ENCODE results near the gene TMC3. TPM values are rescaled to one million over a fixed set of nuclear protein-coding genes. Genes with fewer than 3 reads are reported as not detected.

The TMC3 gene
- total RNA-seq, 1 donor from 2014 or later = not detected

DNA sequence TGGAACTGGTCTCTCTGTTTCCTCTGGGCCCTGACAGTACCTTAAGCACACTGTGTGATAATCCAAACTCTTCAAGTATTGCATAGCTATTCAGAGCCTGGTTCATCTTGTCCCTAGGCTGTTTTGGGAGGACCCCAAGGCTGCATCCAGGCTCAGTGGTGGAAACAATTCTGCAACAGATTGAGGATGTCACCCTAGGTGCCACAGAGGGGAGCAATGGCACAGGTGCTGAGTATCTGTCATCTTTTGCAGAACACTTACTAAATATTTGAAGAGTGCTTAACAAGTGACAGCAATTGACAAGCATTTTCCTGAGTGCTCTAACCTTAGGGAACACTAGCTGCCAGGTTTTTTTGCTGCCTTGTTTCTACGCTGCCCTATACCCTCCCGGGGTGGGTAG lies 77.8 kb downstream of the TMC3 start:
- Mint-ChIP-seq H3K36me3 (ENCODE audit: low read depth) (peaks cover 39% of the 10 kb centered on the region), H3K4me3 (peak overlapping the region; percentile 97), H3K4me1 (ENCODE audit: low read depth) (peaks cover 95% of the 10 kb centered on the region), H3K27me3 (ENCODE audit: insufficient read depth) (no peaks in the 10 kb centered on the region), H3K27ac (peak overlapping the region; percentile 94), H3K9me3 (no peaks in the 10 kb centered on the region)
- no peak for DNase-seq (ENCODE audit: low spot score)
- intact Hi-C loops (cut with micrococcal nuclease) = loop anchor here (1.0 to 10.0 kb wide), 4 partner anchors 21 to 1249 kb away; partner anchors contain the start of genes RPS17 and STARD5

DNA sequence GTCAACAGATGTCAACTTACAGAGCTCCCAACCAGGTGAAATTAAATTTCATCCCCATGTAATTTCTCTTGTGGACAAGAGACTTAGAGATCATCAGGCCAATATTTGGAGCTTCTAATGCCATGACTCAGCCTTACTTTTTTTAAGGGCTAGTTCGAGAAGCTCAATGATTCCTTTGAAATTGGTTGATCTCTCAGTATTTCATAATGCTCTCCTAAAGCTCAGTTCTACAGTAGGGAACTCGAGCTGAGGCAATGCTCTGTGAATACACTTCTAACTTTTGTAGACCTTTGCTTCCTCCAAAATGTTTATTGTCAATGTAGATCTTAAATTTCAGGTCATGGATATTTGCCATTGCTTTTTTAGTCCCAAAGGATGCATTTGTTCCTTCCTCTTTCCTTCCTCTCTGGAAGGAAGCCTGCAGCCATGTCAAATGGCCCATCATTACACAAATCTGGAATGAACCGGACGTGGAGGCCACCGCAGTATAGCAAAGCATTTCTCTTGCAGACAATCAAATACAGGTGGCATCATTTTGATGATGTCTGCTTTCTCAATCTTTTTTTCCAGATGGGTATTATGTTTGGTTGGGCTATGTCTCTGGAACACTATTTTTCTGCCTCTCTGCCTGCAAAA lies 78.4 kb downstream of the TMC3 start:
- no peaks in the 10 kb centered on the region for H3K9me3 Mint-ChIP-seq
- H3K36me3 Mint-ChIP-seq (ENCODE audit: low read depth) = peaks cover 33% of the 10 kb centered on the region
- no peaks in the 10 kb centered on the region for H3K27me3 Mint-ChIP-seq (ENCODE audit: insufficient read depth)
- intact Hi-C loops (cut with micrococcal nuclease) = loop anchor here (1.0 to 10.0 kb wide), 6 partner anchors 20 to 1325 kb away; partner anchors contain the start of genes BCL2A1, RPS17, STARD5 and TLNRD1
- H3K4me1 Mint-ChIP-seq (ENCODE audit: low read depth) = peaks cover 93% of the 10 kb centered on the region
- no peak for DNase-seq (ENCODE audit: low spot score)
- peak overlapping the region; percentile 97 for H3K4me3 Mint-ChIP-seq
- peak overlapping the region; percentile 94 for H3K27ac Mint-ChIP-seq

DNA sequence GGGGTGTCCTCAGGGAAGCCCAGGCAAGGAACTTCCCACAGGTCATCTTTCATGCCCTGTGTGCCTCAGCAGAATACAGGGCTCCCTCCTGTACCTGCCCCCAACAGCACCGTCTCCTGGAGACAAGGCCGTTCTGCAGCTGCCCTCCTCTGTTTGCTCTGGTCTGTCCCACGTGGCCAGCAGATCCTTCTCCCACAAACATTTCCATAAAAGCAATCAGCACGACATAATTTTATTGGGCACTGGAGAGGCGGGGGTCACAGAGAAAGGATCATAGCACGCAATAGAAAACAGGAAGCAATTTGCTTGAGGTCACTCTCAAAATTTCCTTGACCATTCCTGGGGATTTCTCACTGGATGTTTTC lies 79.5 kb downstream of the TMC3 start:
- Mint-ChIP-seq H3K4me3 (peak overlapping the region; percentile 97), H3K27ac (peak overlapping the region; percentile 94), H3K4me1 (ENCODE audit: low read depth) (peaks cover 82% of the 10 kb centered on the region), H3K27me3 (ENCODE audit: insufficient read depth) (no peaks in the 10 kb centered on the region), H3K9me3 (no peaks in the 10 kb centered on the region), H3K36me3 (ENCODE audit: low read depth) (peaks cover 24% of the 10 kb centered on the region)
- intact Hi-C loops (cut with micrococcal nuclease) = loop anchor here (1.0 to 10.0 kb wide), 7 partner anchors 8 to 1518 kb away; partner anchors contain the start of genes BCL2A1, MEX3B, RPS17 and TLNRD1
- DNase-seq (ENCODE audit: low spot score) = no peak

DNA sequence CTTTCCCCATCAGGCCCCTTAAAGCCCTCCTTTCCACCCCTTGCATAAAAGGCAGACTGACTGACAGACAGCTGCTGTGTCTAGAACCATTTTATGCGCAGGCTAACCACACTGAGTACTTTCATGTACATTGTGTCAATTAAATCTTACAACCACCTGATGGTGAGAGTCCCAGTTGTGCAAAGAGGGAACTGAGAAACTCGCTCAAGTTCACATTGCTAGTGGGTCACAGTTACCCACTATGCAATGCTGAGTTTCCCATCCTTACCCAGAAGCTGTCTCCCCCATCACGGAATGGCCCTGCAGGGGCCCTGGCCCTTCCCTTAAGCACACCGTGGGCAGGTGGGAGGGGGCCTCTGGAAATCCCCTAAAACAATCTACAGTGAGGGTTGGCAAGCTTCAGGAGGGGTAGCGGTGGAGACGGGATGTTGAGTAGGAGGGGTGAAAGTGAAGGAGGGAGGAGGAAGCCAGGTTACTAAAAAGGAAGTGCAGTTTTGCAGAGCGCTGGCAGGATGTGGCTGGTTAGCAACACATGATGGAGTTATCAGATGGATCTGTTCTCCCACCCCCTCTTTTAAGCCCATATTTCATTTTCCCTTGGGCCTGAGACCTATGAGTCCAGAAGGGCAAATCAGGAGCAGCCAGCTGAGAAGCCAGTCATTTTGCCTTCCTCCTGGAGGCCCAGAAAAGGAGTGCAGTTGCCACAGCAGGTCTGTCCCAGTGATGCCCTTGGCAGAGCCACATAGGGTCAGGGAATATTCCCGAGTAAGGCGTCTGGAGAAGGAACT lies 80.1 kb downstream of the TMC3 start:
- peaks cover 20% of the 10 kb centered on the region for H3K36me3 Mint-ChIP-seq (ENCODE audit: low read depth)
- H3K4me1 Mint-ChIP-seq (ENCODE audit: low read depth) = peaks cover 76% of the 10 kb centered on the region
- H3K9me3 Mint-ChIP-seq = no peaks in the 10 kb centered on the region
- peak overlapping the region; percentile 94 for H3K27ac Mint-ChIP-seq
- peak overlapping the region; percentile 97 for H3K4me3 Mint-ChIP-seq
- DNase-seq (ENCODE audit: low spot score) = peak; percentile 76
- no peaks in the 10 kb centered on the region for H3K27me3 Mint-ChIP-seq (ENCODE audit: insufficient read depth)
- intact Hi-C loops (cut with micrococcal nuclease) = loop anchor here (1.0 to 10.0 kb wide), 8 partner anchors 8 to 1518 kb away; partner anchors contain the start of genes BCL2A1, MEX3B, RPS17 and TLNRD1

DNA sequence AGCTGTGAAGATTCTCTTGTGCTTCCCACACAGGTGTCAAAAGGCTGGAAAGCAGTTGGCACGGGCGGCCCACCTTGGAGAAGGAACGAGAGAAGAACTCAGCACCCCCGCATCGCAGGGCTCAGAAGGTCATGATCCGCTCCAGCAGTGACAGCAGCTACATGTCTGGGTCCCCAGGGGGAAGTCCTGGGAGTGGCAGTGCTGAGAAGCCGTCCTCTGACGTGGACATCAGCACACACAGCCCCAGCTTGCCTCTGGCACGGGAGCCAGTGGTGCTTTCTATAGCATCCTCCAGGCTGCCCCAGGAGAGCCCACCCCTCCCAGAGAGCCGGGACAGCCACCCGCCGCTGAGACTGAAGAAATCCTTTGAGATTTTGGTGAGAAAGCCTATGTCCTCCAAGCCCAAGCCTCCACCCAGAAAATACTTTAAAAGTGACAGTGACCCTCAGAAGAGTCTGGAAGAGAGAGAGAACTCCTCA lies 81.5 kb downstream of the TMC3 start:
- peaks cover 67% of the 10 kb centered on the region for H3K4me1 Mint-ChIP-seq (ENCODE audit: low read depth)
- peak overlapping the region; percentile 85 for H3K27ac Mint-ChIP-seq
- DNase-seq (ENCODE audit: low spot score) = peak; percentile 53
- intact Hi-C loops (cut with micrococcal nuclease) = loop anchor here (2.0 to 10.0 kb wide), 4 partner anchors 18 to 1520 kb away; partner anchors contain the start of genes MEX3B and RPS17
- H3K9me3 Mint-ChIP-seq = peaks cover 4% of the 10 kb centered on the region
- H3K27me3 Mint-ChIP-seq (ENCODE audit: insufficient read depth) = no peaks in the 10 kb centered on the region
- peaks cover 18% of the 10 kb centered on the region for H3K36me3 Mint-ChIP-seq (ENCODE audit: low read depth)
- peak overlapping the region; percentile 97 for H3K4me3 Mint-ChIP-seq

DNA sequence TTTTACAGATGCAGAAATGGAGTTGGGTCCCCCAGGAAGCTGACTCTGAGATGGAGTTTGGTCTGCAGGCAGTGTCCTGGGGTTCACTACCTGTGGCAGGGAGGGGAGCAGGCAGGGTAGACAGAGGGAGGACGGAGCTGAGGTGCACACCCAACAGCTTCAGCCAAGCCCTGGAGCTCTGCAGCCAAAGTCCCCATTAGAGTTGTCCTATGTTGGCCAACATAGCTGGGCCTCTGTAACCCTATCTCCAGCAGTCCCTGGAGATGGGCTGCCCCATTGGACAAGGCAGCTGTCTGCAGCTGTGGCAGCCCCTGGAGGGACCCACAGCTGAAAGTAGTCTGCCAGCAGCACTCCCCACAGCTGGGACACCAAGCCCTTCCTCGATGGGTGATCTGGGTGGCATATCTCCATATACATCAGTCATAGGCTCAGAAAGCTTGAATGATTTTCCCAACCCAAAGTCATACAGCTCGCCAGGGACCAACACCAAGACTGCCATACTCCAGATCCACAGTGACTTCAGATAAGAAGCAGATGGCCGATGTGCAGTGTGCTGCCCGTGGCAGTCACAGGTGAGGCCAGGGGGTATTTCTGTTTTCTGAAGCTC lies 82.0 kb downstream of the TMC3 start:
- H3K27me3 Mint-ChIP-seq (ENCODE audit: insufficient read depth) = no peaks in the 10 kb centered on the region
- peaks cover 6% of the 10 kb centered on the region for H3K9me3 Mint-ChIP-seq
- peaks cover 69% of the 10 kb centered on the region for H3K4me1 Mint-ChIP-seq (ENCODE audit: low read depth)
- DNase-seq (ENCODE audit: low spot score) = no peak
- intact Hi-C loops (cut with micrococcal nuclease) = loop anchor here (2.0 to 10.0 kb wide), 4 partner anchors 17 to 1520 kb away; partner anchors contain the start of genes MEX3B and RPS17
- peaks cover 16% of the 10 kb centered on the region for H3K36me3 Mint-ChIP-seq (ENCODE audit: low read depth)
- peak overlapping the region; percentile 97 for H3K4me3 Mint-ChIP-seq
- peak overlapping the region; percentile 85 for H3K27ac Mint-ChIP-seq

DNA sequence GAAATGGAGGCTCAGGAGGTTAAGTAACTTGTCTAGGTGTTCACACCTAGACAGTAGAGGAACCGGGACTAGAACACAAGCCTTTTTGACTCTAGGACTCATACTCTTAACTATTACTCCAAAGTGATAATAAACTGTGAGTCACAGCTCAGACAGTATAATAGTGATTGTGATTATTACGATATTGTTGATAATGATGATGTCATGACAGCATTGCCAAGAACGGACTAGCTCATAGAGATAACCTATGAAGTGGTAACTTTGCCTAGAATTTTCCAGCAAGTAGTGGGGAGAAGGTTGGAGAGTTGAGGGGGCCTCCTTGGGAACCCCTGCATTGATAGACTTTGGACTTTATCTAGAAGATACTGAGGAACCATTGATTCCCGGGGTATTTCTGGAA lies 84.1 kb downstream of the TMC3 start:
- Mint-ChIP-seq H3K27ac (no peak overlapping the region), H3K4me3 (no peak overlapping the region), H3K4me1 (ENCODE audit: low read depth) (peaks cover 69% of the 10 kb centered on the region), H3K36me3 (ENCODE audit: low read depth) (peaks cover 16% of the 10 kb centered on the region), H3K9me3 (peaks cover 11% of the 10 kb centered on the region), H3K27me3 (ENCODE audit: insufficient read depth) (no peaks in the 10 kb centered on the region)
- intact Hi-C loops (cut with micrococcal nuclease) = loop anchor here (5.0 to 10.0 kb wide), 3 partner anchors 757 to 1522 kb away; partner anchors contain the start of genes MEX3B and RPS17
- DNase-seq (ENCODE audit: low spot score) = no peak

DNA sequence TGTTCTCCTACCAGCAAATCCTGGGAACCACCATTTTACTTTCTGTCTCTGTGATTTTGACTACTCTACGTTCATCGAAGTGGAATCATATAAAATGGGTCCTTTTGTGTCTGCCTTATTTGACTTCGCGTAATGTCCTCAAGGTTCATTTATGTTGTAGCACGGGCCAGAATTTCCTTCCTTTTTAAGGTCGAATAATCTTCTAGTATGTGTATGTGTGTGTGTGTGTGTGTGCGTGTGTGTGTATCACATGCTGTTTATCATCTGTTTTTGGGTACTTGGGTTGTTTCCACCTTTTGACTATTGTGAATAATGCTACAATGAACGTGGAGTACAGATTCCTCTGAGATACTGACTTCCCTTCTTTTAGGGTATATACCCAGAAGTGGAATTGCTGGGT lies 85.4 kb downstream of the TMC3 start:
- Mint-ChIP-seq H3K36me3 (ENCODE audit: low read depth) (peaks cover 16% of the 10 kb centered on the region), H3K27ac (no peak overlapping the region), H3K4me1 (ENCODE audit: low read depth) (peaks cover 57% of the 10 kb centered on the region), H3K4me3 (no peak overlapping the region), H3K9me3 (peaks cover 11% of the 10 kb centered on the region), H3K27me3 (ENCODE audit: insufficient read depth) (no peaks in the 10 kb centered on the region)
- intact Hi-C loops (cut with micrococcal nuclease) = no loop called here
- no peak for DNase-seq (ENCODE audit: low spot score)

DNA sequence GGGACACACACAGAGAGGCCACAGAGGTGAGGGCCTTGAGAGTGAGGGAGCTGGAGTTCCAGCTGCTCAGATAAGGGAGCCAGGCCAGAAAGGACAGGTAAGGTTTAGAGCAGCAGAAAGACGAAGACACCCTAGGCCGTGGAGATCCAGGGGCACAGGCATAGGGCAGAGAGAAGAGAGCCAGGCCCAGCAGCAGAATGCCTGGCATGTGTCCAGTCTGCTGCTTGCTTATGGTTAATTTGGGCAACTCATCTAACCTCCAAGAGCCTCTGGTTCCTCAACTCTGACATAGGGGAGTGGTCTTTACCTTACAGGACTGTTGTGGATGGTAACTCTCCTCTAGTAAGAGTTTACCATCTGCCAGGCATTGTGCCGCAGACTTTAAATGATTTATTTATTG lies 86.0 kb downstream of the TMC3 start:
- intact Hi-C loops (cut with micrococcal nuclease) = no loop called here
- H3K4me3 Mint-ChIP-seq = no peak overlapping the region
- H3K9me3 Mint-ChIP-seq = peaks cover 11% of the 10 kb centered on the region
- no peaks in the 10 kb centered on the region for H3K27me3 Mint-ChIP-seq (ENCODE audit: insufficient read depth)
- no peak for DNase-seq (ENCODE audit: low spot score)
- H3K4me1 Mint-ChIP-seq (ENCODE audit: low read depth) = peaks cover 54% of the 10 kb centered on the region
- H3K36me3 Mint-ChIP-seq (ENCODE audit: low read depth) = peaks cover 16% of the 10 kb centered on the region
- no peak overlapping the region for H3K27ac Mint-ChIP-seq

DNA sequence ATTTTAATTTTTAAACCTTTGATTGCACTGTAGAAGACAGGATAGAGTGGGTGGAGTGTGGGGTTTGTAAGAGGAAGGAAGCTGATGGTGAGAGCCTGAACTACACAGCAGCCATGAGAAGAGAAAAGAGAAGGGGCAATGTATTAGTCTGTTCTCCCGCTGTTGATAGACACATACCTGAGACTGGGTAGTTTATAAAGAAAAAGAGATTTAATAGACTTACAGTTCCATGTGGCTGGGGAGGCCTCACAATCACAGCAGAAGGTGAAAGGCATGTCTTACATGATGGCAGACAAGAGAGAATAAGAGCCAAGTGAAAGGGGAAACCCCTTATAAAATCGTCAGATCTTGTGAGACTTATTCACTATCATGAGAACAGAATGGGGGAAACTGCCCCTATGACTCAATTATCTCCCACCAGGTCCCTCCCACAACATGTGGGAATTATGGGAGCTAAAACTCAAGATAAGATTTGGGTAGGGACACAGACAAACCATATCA lies 87.3 kb downstream of the TMC3 start:
- intact Hi-C loops (cut with micrococcal nuclease) = loop anchor here (1.0 kb wide), 1 partner anchor 8 kb away; no protein-coding TSS in a partner anchor
- peak overlapping the region; percentile 34 for H3K4me3 Mint-ChIP-seq
- H3K36me3 Mint-ChIP-seq (ENCODE audit: low read depth) = peaks cover 19% of the 10 kb centered on the region
- no peaks in the 10 kb centered on the region for H3K27me3 Mint-ChIP-seq (ENCODE audit: insufficient read depth)
- no peak for DNase-seq (ENCODE audit: low spot score)
- peaks cover 11% of the 10 kb centered on the region for H3K9me3 Mint-ChIP-seq
- peaks cover 46% of the 10 kb centered on the region for H3K4me1 Mint-ChIP-seq (ENCODE audit: low read depth)
- peak overlapping the region; percentile 64 for H3K27ac Mint-ChIP-seq

DNA sequence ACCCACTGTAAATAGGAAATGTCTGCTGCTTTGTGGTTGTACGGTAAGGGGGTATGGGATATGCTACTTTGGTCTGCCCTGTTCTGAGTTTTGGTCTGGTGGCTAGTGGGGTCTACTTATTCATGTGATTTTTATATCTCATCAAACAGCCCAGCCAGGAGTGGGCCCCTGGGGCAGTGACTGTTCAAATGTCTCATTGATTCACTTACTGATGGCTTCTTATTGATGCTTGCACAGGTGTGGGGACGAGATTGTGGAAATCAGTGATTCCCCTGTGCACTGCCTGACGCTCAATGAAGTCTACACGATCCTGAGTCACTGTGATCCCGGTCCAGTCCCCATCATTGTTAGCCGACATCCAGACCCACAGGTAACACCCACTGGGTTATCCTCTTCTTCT lies 88.6 kb downstream of the TMC3 start:
- Mint-ChIP-seq H3K27ac (no peak overlapping the region), H3K4me3 (peak overlapping the region; percentile 34), H3K36me3 (ENCODE audit: low read depth) (peaks cover 19% of the 10 kb centered on the region), H3K27me3 (ENCODE audit: insufficient read depth) (no peaks in the 10 kb centered on the region), H3K9me3 (peaks cover 11% of the 10 kb centered on the region), H3K4me1 (ENCODE audit: low read depth) (peaks cover 41% of the 10 kb centered on the region)
- intact Hi-C loops (cut with micrococcal nuclease) = no loop called here
- DNase-seq (ENCODE audit: low spot score) = no peak

DNA sequence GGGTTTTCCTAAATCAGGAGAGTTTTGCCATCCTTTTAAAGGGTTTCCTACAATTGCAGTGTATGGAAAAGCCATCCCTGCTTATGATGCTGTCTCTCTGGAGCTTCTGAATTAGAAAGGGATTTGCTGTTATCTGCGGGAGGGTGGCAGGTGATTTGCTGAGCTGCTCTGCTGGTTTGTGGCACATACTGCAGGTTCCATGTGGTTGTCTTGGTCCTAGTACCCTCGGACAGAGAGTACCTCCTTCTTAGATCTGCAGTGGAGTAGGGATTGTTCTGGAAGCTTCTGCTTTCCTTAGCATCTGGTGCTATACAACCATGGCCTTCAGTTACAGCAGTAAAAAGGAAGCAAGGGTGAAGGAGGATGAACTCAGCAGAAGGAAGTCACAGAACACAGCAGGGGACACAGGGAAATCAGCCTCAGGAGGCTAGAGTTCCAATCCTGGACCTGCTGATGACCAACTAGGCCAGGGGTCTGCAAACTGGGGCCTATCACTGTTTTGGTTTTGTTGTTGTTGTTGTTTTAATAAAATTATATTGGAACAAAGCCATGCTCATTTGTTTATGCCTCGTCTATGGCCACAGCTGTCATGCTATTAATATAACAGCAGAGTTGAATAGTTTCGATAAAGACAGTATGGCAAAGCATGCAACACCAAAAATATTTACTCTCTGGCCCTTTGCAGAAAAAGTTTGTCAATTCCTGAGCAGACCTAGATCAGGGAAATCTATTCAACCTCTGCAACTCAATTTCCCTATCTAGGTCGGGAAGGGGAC lies 89.6 kb downstream of the TMC3 start:
- intact Hi-C loops (cut with micrococcal nuclease) = no loop called here
- peaks cover 2% of the 10 kb centered on the region for H3K27me3 Mint-ChIP-seq (ENCODE audit: insufficient read depth)

More for the DNA sequence above, 89.6 kb downstream of the TMC3 start:
- peaks cover 19% of the 10 kb centered on the region for H3K36me3 Mint-ChIP-seq (ENCODE audit: low read depth)
- H3K9me3 Mint-ChIP-seq = peaks cover 13% of the 10 kb centered on the region
- no peak overlapping the region for H3K4me3 Mint-ChIP-seq
- H3K4me1 Mint-ChIP-seq (ENCODE audit: low read depth) = peaks cover 49% of the 10 kb centered on the region
- H3K27ac Mint-ChIP-seq = peak overlapping the region; percentile 16
- no peak for DNase-seq (ENCODE audit: low spot score)
